Naive thymus-derived CD8-positive, alpha-beta T cell (primary cell): ENCODE measurements around the gene TXLNA. TPM values are rescaled to one million over a fixed set of nuclear protein-coding genes. Genes with fewer than 3 reads are reported as not detected.
"Not testable (repeated sequence)": the region's sequence is repeated elsewhere in the genome, so short reads cannot be mapped to it uniquely, and the experiment has no call there.

ENCODE experiments used
- ATAC-seq, 2 donors: fragments of 150-1000 bp; cut with Tn5 transposase in 1 of 2; sonication (Bioruptor Pico), chemical (Tn5 transposase) in 1 of 2; 1 replicate in 1 of 2; 2 replicates in 1 of 2; pipeline ENCODE4 v1.10.0; 2021; ENCODE audit warnings: mild to moderate bottlenecking in 2 of 2, moderate library complexity in 2 of 2
- POLR2A ChIA-PET: fragments of 350-600 bp; sonication (Branson Sonifier 250); formaldehyde crosslinking; loops from one replicate; lab custom pipeline; 2021; ENCODE audit warnings: antibody characterized with exemption; lab: Charles Lee
- DNase-seq, 10 donors: peaks; one replicate each; pipeline versions ENCODE4 v3.0.0 to v3.0.0-alpha.2; 2020 to 2022
- H3K27ac Mint-ChIP-seq, 10 donors: one replicate each; pipeline ENCODE4 v1.8.0; 2020 to 2022; ENCODE audit warnings: mild to moderate bottlenecking in 10 of 10, mixed read lengths in 10 of 10, moderate library complexity in 4 of 10, inconsistent platforms in 1 of 10
- H3K27me3 Mint-ChIP-seq, 5 donors: one replicate each; pipeline ENCODE4 v1.8.0; 2021 to 2022; ENCODE audit warnings: mixed read lengths in 5 of 5
- H3K36me3 Mint-ChIP-seq, 3 donors: one replicate each; pipeline ENCODE4 v1.8.0; 2020 to 2022; ENCODE audit warnings: mixed read lengths in 3 of 3, mild to moderate bottlenecking in 2 of 3, inconsistent platforms in 1 of 3
- H3K4me1 Mint-ChIP-seq, 4 donors: one replicate each; pipeline ENCODE4 v1.8.0; 2021 to 2022; ENCODE audit warnings: mixed read lengths in 4 of 4
- H3K4me3 Mint-ChIP-seq, 10 donors: one replicate each; pipeline ENCODE4 v1.8.0; 2020 to 2022; ENCODE audit warnings: mild to moderate bottlenecking in 10 of 10, mixed read lengths in 10 of 10, moderate library complexity in 6 of 10, inconsistent platforms in 1 of 10
- H3K9me3 Mint-ChIP-seq, 9 donors: one replicate each; pipeline ENCODE4 v1.8.0; 2020 to 2022; ENCODE audit warnings: mixed read lengths in 9 of 9, mild to moderate bottlenecking in 3 of 9, inconsistent platforms in 1 of 9, moderate library complexity in 1 of 9
- polyA plus RNA-seq, 3 donors: library from polyadenylated mRNA; unstranded; fragments of 300-500 nt; fragmentation: Illumina TruSeq; gene quantifications; one replicate each; pipeline ENCODE4 v1.2.3, GENCODE V29; 2021
- total RNA-seq, 8 experiments: library from RNA in 2 of 8; stranded (reverse) in 2 of 8; gene quantifications; one replicate each; pipeline ENCODE4 v1.2.3 and lab custom pipeline; 2021 to 2026

The TXLNA gene
- total and polyA plus RNA-seq, 5 experiments from 2014 or later = 19.0 to 36.0 (median 28.3) TPM

GRCh38 chr1:32165633-32166032, 13.8 kb upstream of the TXLNA start:
- H3K27ac Mint-ChIP-seq, H3K4me1 Mint-ChIP-seq, ATAC-seq, H3K27me3 Mint-ChIP-seq, H3K4me3 Mint-ChIP-seq, POLR2A ChIA-PET, DNase-seq, H3K9me3 Mint-ChIP-seq: not testable (repeated sequence)
- peaks cover 6 to 89% (median 36%) of the 10 kb centered on the region in 3 donors for H3K36me3 Mint-ChIP-seq

- Mint-ChIP-seq H3K27ac (no peak overlapping the region), H3K27me3 (no peaks in the 10 kb centered on the region), H3K9me3 (no peaks in the 10 kb centered on the region), H3K36me3 (peaks cover 6 to 72% (median 24%) of the 10 kb centered on the region in 3 donors), H3K4me3 (no peak overlapping the region), H3K4me1 (peaks cover 9 to 18% (median 16%) of the 10 kb centered on the region in 4 donors)
- POLR2A ChIA-PET = interaction anchor here (0.8 to 1.6 kb wide), 2 partner anchors 9 to 45 kb away, joined by 3 read pairs; no protein-coding TSS in a partner anchor
- no peak for DNase-seq
- ATAC-seq = no peak
These were observed 8.5 kb upstream of the TXLNA start for GRCh38 chr1:32170991-32171390.

- Mint-ChIP-seq H3K27ac (peak overlapping the region in 7 of 10 donors; percentile 28 to 92 (median 47)), H3K4me1 (peaks cover 10 to 18% (median 16%) of the 10 kb centered on the region in 4 donors), H3K36me3 (peaks cover 6 to 56% (median 20%) of the 10 kb centered on the region in 3 donors), H3K27me3 (no peaks in the 10 kb centered on the region), H3K4me3 (peak overlapping the region in 1 of 10 donors; percentile 17), H3K9me3 (no peaks in the 10 kb centered on the region)
- no peak for ATAC-seq
- DNase-seq = no peak
- POLR2A ChIA-PET = interaction anchor here (0.5 to 1.6 kb wide), 3 partner anchors 43 to 165 kb away, joined by 3 to 4 read pairs (median 3); no protein-coding TSS in a partner anchor
These were observed 6.7 kb upstream of the TXLNA start for GRCh38 chr1:32172621-32173245.

- Mint-ChIP-seq H3K4me1 (peaks cover 24 to 39% (median 32%) of the 10 kb centered on the region in 4 donors), H3K9me3 (no peaks in the 10 kb centered on the region), H3K27ac (peak overlapping the region; percentile 85 to 98 (median 95)), H3K36me3 (peaks cover 0 to 28% (median 0%) of the 10 kb centered on the region in 3 donors), H3K27me3 (no peaks in the 10 kb centered on the region), H3K4me3 (peak overlapping the region; percentile 84 to 95 (median 90))
- POLR2A ChIA-PET = interaction anchor here (0.6 to 3.6 kb wide), 23 partner anchors 9 to 473 kb away, joined by 3 to 23 read pairs (median 5); partner anchors contain the start of genes BSDC1, CCDC28B, HDAC1 and IQCC
- ATAC-seq (no peak), DNase-seq (no peak)
These were observed 889 bp upstream of the TXLNA start for GRCh38 chr1:32178380-32179192.

GRCh38 chr1:32179193-32179442, 357 bp upstream of the TXLNA start:
- no peak for ATAC-seq
- H3K4me3 Mint-ChIP-seq = peak overlapping the region; percentile 84 to 95 (median 90)

GRCh38 chr1:32180186-32181060, 948 bp downstream of the TXLNA start:
- POLR2A ChIA-PET = interaction anchor here (0.7 to 3.6 kb wide), 16 partner anchors 9 to 156 kb away, joined by 3 to 23 read pairs (median 6); partner anchors contain the start of genes CCDC28B, HDAC1, IQCC and KPNA6
- H3K36me3 Mint-ChIP-seq = peaks cover 0 to 39% (median 5%) of the 10 kb centered on the region in 3 donors
- H3K27ac Mint-ChIP-seq = peak overlapping the region; percentile 83 to 95 (median 88)
- H3K9me3 Mint-ChIP-seq = no peaks in the 10 kb centered on the region
- H3K4me3 Mint-ChIP-seq = peak overlapping the region; percentile 85 to 95 (median 91)
- no peaks in the 10 kb centered on the region for H3K27me3 Mint-ChIP-seq
- ATAC-seq (peak in 1 of 2 donors; percentile 13), DNase-seq (peak in 5 of 10 donors; percentile 19 to 68 (median 29))
- H3K4me1 Mint-ChIP-seq = peaks cover 30 to 54% (median 48%) of the 10 kb centered on the region in 4 donors

More at GRCh38 chr1:32179193-32179442, 357 bp upstream of the TXLNA start:
- H3K4me1 Mint-ChIP-seq = peaks cover 26 to 44% (median 37%) of the 10 kb centered on the region in 4 donors
- H3K36me3 Mint-ChIP-seq = peaks cover 0 to 33% (median 0%) of the 10 kb centered on the region in 3 donors
- POLR2A ChIA-PET = interaction anchor here (0.6 to 3.6 kb wide), 24 partner anchors 9 to 472 kb away, joined by 3 to 23 read pairs (median 4); partner anchors contain the start of genes BSDC1, CCDC28B, HDAC1 and IQCC
- H3K27ac Mint-ChIP-seq = peak overlapping the region; percentile 85 to 98 (median 95)
- H3K9me3 Mint-ChIP-seq = no peaks in the 10 kb centered on the region
- H3K27me3 Mint-ChIP-seq = no peaks in the 10 kb centered on the region
- DNase-seq = no peak

- peaks cover 0 to 45% (median 5%) of the 10 kb centered on the region in 3 donors for H3K36me3 Mint-ChIP-seq
- POLR2A ChIA-PET = interaction anchor here (1.2 to 3.6 kb wide), 6 partner anchors 10 to 108 kb away, joined by 3 to 23 read pairs (median 16); partner anchors contain the start of genes CCDC28B, IQCC, KPNA6 and TMEM39B
- no peak for DNase-seq
- no peaks in the 10 kb centered on the region for H3K27me3 Mint-ChIP-seq
- ATAC-seq = no peak
- peaks cover 32 to 55% (median 50%) of the 10 kb centered on the region in 4 donors for H3K4me1 Mint-ChIP-seq
- H3K27ac Mint-ChIP-seq = peak overlapping the region in 9 of 10 donors; percentile 84 to 95 (median 88)
- peak overlapping the region; percentile 85 to 95 (median 91) for H3K4me3 Mint-ChIP-seq
- H3K9me3 Mint-ChIP-seq = no peaks in the 10 kb centered on the region
These were observed 1.6 kb downstream of the TXLNA start for GRCh38 chr1:32181065-32181464.

- POLR2A ChIA-PET = interaction anchor here (0.7 to 3.6 kb wide), 5 partner anchors 19 to 108 kb away, joined by 3 to 23 read pairs (median 3); partner anchors contain the start of genes CCDC28B, IQCC, KPNA6 and TMEM39B
- DNase-seq = no peak
- H3K4me1 Mint-ChIP-seq = peaks cover 37 to 60% (median 55%) of the 10 kb centered on the region in 4 donors
- no peaks in the 10 kb centered on the region for H3K27me3 Mint-ChIP-seq
- no peak for ATAC-seq
- H3K27ac Mint-ChIP-seq = peak overlapping the region in 8 of 10 donors; percentile 18 to 92 (median 84)
- no peaks in the 10 kb centered on the region for H3K9me3 Mint-ChIP-seq
- H3K36me3 Mint-ChIP-seq = peaks cover 0 to 50% (median 5%) of the 10 kb centered on the region in 3 donors
- H3K4me3 Mint-ChIP-seq = peak overlapping the region; percentile 26 to 94 (median 88)
These were observed 2.1 kb downstream of the TXLNA start for GRCh38 chr1:32181563-32181962.

- Mint-ChIP-seq H3K27ac (peak overlapping the region in 3 of 10 donors; percentile 43 to 67 (median 58)), H3K4me3 (peak overlapping the region in 4 of 10 donors; percentile 13 to 88 (median 43)), H3K4me1 (peaks cover 38 to 61% (median 56%) of the 10 kb centered on the region in 4 donors), H3K36me3 (peaks cover 0 to 54% (median 5%) of the 10 kb centered on the region in 3 donors), H3K27me3 (no peaks in the 10 kb centered on the region), H3K9me3 (no peaks in the 10 kb centered on the region)
- POLR2A ChIA-PET = interaction anchor here (0.6 to 3.6 kb wide), 6 partner anchors 18 to 109 kb away, joined by 3 to 16 read pairs (median 4); partner anchors contain the start of genes CCDC28B, IQCC, KPNA6 and TMEM39B
- ATAC-seq (no peak), DNase-seq (no peak)
These were observed 2.6 kb downstream of the TXLNA start for GRCh38 chr1:32182060-32182459.

GRCh38 chr1:32184650-32185049, 5.2 kb downstream of the TXLNA start:
- peaks cover 0 to 77% (median 13%) of the 10 kb centered on the region in 3 donors for H3K36me3 Mint-ChIP-seq
- POLR2A ChIA-PET = interaction anchor here (0.8 kb wide), 1 partner anchor 16 kb away, joined by 3 read pairs; the partner anchor contains the start of gene CCDC28B
- peaks cover 34 to 52% (median 47%) of the 10 kb centered on the region in 4 donors for H3K4me1 Mint-ChIP-seq
- no peaks in the 10 kb centered on the region for H3K9me3 Mint-ChIP-seq
- ATAC-seq (no peak), DNase-seq (no peak)
- no peaks in the 10 kb centered on the region for H3K27me3 Mint-ChIP-seq
- H3K4me3 Mint-ChIP-seq = no peak overlapping the region
- no peak overlapping the region for H3K27ac Mint-ChIP-seq

GRCh38 chr1:32186077-32186476, 6.6 kb downstream of the TXLNA start:
- H3K4me3 Mint-ChIP-seq = no peak overlapping the region
- H3K27ac Mint-ChIP-seq = peak overlapping the region in 2 of 10 donors; percentile 17 to 42
- no peak for ATAC-seq
- H3K4me1 Mint-ChIP-seq = peaks cover 26 to 41% (median 35%) of the 10 kb centered on the region in 4 donors
- no peaks in the 10 kb centered on the region for H3K9me3 Mint-ChIP-seq
- POLR2A ChIA-PET = no interaction called here
- no peaks in the 10 kb centered on the region for H3K27me3 Mint-ChIP-seq
- no peak for DNase-seq
- H3K36me3 Mint-ChIP-seq = peaks cover 0 to 87% (median 19%) of the 10 kb centered on the region in 3 donors
